Suppressor macrophage (primary cell): ENCODE results near the gene DCTN2.

Source experiments
- DNase-seq, 4 experiments: peaks; one replicate each; pipeline ENCODE4 v3.0.0-alpha.2; 2020 to 2022
- total RNA-seq, 17 experiments: gene quantifications; one replicate each; lab custom pipeline; 2026; ENCODE audit warnings: mixed read lengths in 6 of 17, inconsistent platforms in 3 of 17; lab: John Stamatoyannopoulos, UW

The DCTN2 gene
- total RNA-seq, result 77.0 to 115 (median 97.1) reads per million in 17 experiments

- DNase-seq, result peak; percentile 97 to 99 (median 98)
These were observed at the start of gene DCTN2 for GRCh38 chr12:57546438-57547287. DCTN2 (minus strand) TSS chr12:57547192; CDS start chr12:57547063, 129 bp downstream.

- no peak for DNase-seq
These were observed 46.2 kb upstream of the DCTN2 start for GRCh38 chr12:57593187-57593586.

GRCh38 chr12:57592551-57593165 is 45.7 kb upstream of the DCTN2 start:
- DNase-seq, result no peak

GRCh38 chr12:57591782-57592325 is 44.9 kb upstream of the DCTN2 start:
- DNase-seq, result no peak

GRCh38 chr12:57590864-57591781 is 44.1 kb upstream of the DCTN2 start, which contains the start of gene PIP4K2C:
PIP4K2C (plus strand) TSS chr12:57591192; CDS start chr12:57591290, 98 bp downstream.
- DNase-seq, result peak; percentile 78 to 92 (median 83)

- no peak for DNase-seq
These were observed 43.5 kb upstream of the DCTN2 start for GRCh38 chr12:57590479-57590863.

GRCh38 chr12:57588951-57589610 is 42.1 kb upstream of the DCTN2 start:
- DNase-seq, result peak in 1 of 4 experiments; percentile 30

- no peak for DNase-seq
These were observed 39.9 kb upstream of the DCTN2 start for GRCh38 chr12:57586832-57587429.

- DNase-seq, result no peak
These were observed 39.1 kb upstream of the DCTN2 start for GRCh38 chr12:57586128-57586527.

GRCh38 chr12:57585156-57585555 is 38.2 kb upstream of the DCTN2 start:
- no peak for DNase-seq

- DNase-seq, result peak; percentile 42 to 82 (median 68)
These were observed 37.7 kb upstream of the DCTN2 start for GRCh38 chr12:57584690-57585089.

- DNase-seq, result no peak
These were observed 37.1 kb upstream of the DCTN2 start for GRCh38 chr12:57584050-57584449.

- peak; percentile 77 to 90 (median 84) for DNase-seq
These were observed 36.2 kb upstream of the DCTN2 start for GRCh38 chr12:57583008-57583831.

GRCh38 chr12:57582440-57582839 is 35.4 kb upstream of the DCTN2 start:
- DNase-seq, result no peak

GRCh38 chr12:57581802-57582201 is 34.8 kb upstream of the DCTN2 start:
- no peak for DNase-seq

- DNase-seq, result no peak
These were observed 33.4 kb upstream of the DCTN2 start for GRCh38 chr12:57580466-57580795.

- no peak for DNase-seq
These were observed 32.9 kb upstream of the DCTN2 start for GRCh38 chr12:57579677-57580465.

- DNase-seq, result no peak
These were observed 32.0 kb upstream of the DCTN2 start for GRCh38 chr12:57579011-57579410.

GRCh38 chr12:57577981-57578758 is 31.2 kb upstream of the DCTN2 start:
- no peak for DNase-seq
